Heart right ventricle (tissue), 16 donors: ENCODE results near the gene PIGT. TPM values are rescaled to one million over a fixed set of nuclear protein-coding genes. Genes with fewer than 3 reads are reported as not detected.

Experiments used
- ATAC-seq, 8 donors: fragments of 200-7000 bp; cut with Tn5 transposase; one replicate each; pipeline ENCODE4 v1.9.1; 2020; ENCODE audit warnings: mild to moderate bottlenecking in 8 of 8, moderate library complexity in 8 of 8, moderate number of reproducible peaks in 1 of 8
- DNase-seq, 2 donors: peaks; one replicate each; pipeline ENCODE4 v3.0.0-alpha.2; 2020
- H3K27ac ChIP-seq, 10 donors: fragments of 200-600 bp; sonication (generic) in 2 of 10; one replicate each; pipeline versions ENCODE4 v1.5.0 to v1.8.0; 2020 to 2022; ENCODE audit warnings: mild to moderate bottlenecking in 3 of 10
- H3K27me3 ChIP-seq, 7 donors: fragments of 200-600 bp; one replicate each; pipeline ENCODE4 v1.8.0; 2021 to 2022; ENCODE audit warnings: mild to moderate bottlenecking in 2 of 7
- H3K36me3 ChIP-seq, 9 donors: fragments of 200-600 bp; sonication (generic) in 1 of 9; one replicate each; pipeline versions ENCODE4 v1.5.0 to v1.8.0; 2020 to 2022; ENCODE audit warnings: mild to moderate bottlenecking in 2 of 9
- H3K4me1 ChIP-seq, 9 donors: fragments of 200-600 bp; sonication (generic) in 1 of 9; one replicate each; pipeline versions ENCODE4 v1.5.0 to v1.8.0; 2020 to 2022; ENCODE audit warnings: mild to moderate bottlenecking in 4 of 9
- H3K4me3 ChIP-seq, 10 donors: fragments of 200-600 bp; sonication (generic) in 2 of 10; one replicate each; pipeline versions ENCODE4 v1.5.0 to v1.8.0; 2020 to 2022; ENCODE audit warnings: mild to moderate bottlenecking in 7 of 10, moderate library complexity in 2 of 10
- H3K9me3 ChIP-seq, 11 donors: fragments of 200-600 bp in 10 of 11; sonication (generic) in 2 of 11; one replicate each; pipeline versions ENCODE4 v1.5.0 to v1.8.0; 2013 to 2022; ENCODE audit warnings: mild to moderate bottlenecking in 2 of 11, control low read depth in 1 of 11, moderate library complexity in 1 of 11
- WGBS, 2 donors: extraction: QIAGEN DNeasy Blood & Tissue Kit; methylation state at CpG; one replicate each; pipeline ENCODE4 v1.1.7; 2013; ENCODE audit warnings: inconsistent platforms in 1 of 2; 5-methylcytosine and 5-hydroxymethylcytosine counted together
- intact Hi-C, 10 donors: fragments of 100-400 bp; cut with DNase I; formaldehyde crosslinking; loops; one replicate each; pipeline versions ENCODE4 v1.11.1 to v1.14.2; 2022
- polyA plus RNA-seq, 2 donors: library from polyadenylated mRNA; stranded (reverse); fragments of 200-250 nt; gene quantifications; one replicate each; pipeline ENCODE4 v1.2.3, GENCODE V29; 2013
- total RNA-seq, 10 donors: library from RNA; stranded (reverse); fragmentation: NEBNext Ultra II Directional in 3 of 10; extraction: Animal tissue kit (Norgen Biotek cat#: 25700) in 3 of 10; gene quantifications; one replicate each; pipeline versions ENCODE4 v1.2.1 to v1.2.4, GENCODE V29; 2021 to 2023
- TF ChIP-seq, protein P1 (sequence below), 9 donors: fragments of 200-600 bp; sonication (generic) in 2 of 9; IDR thresholded peaks; one replicate each; pipeline versions ENCODE4 v1.5.0 to v1.8.0; 2021 to 2022; ENCODE audit warnings: antibody characterized with exemption in 9 of 9, mild to moderate bottlenecking in 5 of 9, moderate library complexity in 1 of 9
- donor health status: Arrhythmogenic right ventricular cardiomyopathy.
- donor health status: ischemic (EF 13 %, LVEDD 7.1; RV severe dilation, severe dysfunction).
- donor health status: healthy with polysubstance abuse.
- donor health status: DM: no; HTN: yes; CAD: no.
- donor health status: DM: no; HTN: no; CAD: no.
- donor health status: ischemic (EF 25% LVEDD 6.9; RV normal size, moderate dysfunction).
- donor health status: ischemic (EF 25% LVEDD 5.7; RV mildly dilated, moderate dysfunction).
- donor health status: healthy.
- donor health status: DM: yes; HTN: yes; CAD: no.
- donor health status: Ischemic cardiomyopathy.
- donor health status: ischemic (EF 35%, LVEDD 5.7; RV mildly dilated, moderate dysfunction).
- donor health status: nonischemic (EF 11% LVEDD 7.7; RV severe dilation, severe dysfunction).
- donor health status: DM: yes; HTN: yes; CAD: no.
- donor health status: PGD.
- donor health status: ischemic (EF 29% LVEDD 5.4; RV normal size, mild dysfunction).
- donor health status: nonischemic (EF 23%, LVEDD 6.1; RV moderate dilation, normal function).

Gene PIGT
- total and polyA plus RNA-seq, 12 donors = 72.9 to 221 (median 144) TPM

DNA sequence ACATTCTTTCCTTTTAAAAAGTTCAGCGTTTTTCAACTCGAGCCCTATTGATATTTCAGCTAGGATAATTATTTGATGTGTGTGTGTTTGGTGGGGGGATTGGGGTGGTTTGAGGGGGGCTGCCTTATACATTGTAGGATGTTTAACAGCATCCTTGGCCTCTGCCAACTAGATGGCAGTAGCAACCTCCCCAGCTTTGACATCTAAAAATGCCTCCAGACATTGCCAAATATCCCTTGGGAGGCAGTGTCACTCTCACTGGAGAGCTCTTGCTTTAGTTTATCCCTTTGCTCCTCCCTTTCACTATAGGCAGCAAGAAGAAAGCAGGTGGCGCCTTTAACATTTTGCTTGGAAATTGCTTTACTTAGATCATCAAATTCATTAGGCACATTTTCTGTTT lies 23.2 kb upstream of the PIGT start:
- Histone ChIP-seq H3K27ac (no peak overlapping the region), H3K4me3 (no peak overlapping the region), H3K36me3 (peaks cover 0 to 3% (median 0%) of the 10 kb centered on the region in 9 donors), H3K27me3 (no peaks in the 10 kb centered on the region), H3K4me1 (no peaks in the 10 kb centered on the region), H3K9me3 (peaks cover 0 to 2% (median 0%) of the 10 kb centered on the region in 11 donors)
- intact Hi-C loops = no loop called here
- DNase-seq (no peak), ATAC-seq (peak in 1 of 8 donors; percentile 52)
- 81 to 83% methylated on average over 3 of the region's 3 CpGs for WGBS, 2 donors
- TF ChIP-seq, protein P1, sequence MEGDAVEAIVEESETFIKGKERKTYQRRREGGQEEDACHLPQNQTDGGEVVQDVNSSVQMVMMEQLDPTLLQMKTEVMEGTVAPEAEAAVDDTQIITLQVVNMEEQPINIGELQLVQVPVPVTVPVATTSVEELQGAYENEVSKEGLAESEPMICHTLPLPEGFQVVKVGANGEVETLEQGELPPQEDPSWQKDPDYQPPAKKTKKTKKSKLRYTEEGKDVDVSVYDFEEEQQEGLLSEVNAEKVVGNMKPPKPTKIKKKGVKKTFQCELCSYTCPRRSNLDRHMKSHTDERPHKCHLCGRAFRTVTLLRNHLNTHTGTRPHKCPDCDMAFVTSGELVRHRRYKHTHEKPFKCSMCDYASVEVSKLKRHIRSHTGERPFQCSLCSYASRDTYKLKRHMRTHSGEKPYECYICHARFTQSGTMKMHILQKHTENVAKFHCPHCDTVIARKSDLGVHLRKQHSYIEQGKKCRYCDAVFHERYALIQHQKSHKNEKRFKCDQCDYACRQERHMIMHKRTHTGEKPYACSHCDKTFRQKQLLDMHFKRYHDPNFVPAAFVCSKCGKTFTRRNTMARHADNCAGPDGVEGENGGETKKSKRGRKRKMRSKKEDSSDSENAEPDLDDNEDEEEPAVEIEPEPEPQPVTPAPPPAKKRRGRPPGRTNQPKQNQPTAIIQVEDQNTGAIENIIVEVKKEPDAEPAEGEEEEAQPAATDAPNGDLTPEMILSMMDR (IDR thresholded peaks at IDR 0.05) = peak in 4 of 9 donors; percentile 16 to 37 (median 21)

GRCh38 chr20:45394221-45395113 lies 21.5 kb upstream of the PIGT start:
- H3K9me3 ChIP-seq = peaks cover 0 to 6% (median 0%) of the 10 kb centered on the region in 11 donors
- intact Hi-C loops = no loop called here
- DNase-seq = no peak
- no peaks in the 10 kb centered on the region for H3K27me3 ChIP-seq
- no peaks in the 10 kb centered on the region for H3K4me1 ChIP-seq
- no peak for ATAC-seq
- H3K36me3 ChIP-seq = peaks cover 0 to 3% (median 0%) of the 10 kb centered on the region in 9 donors
- no peak overlapping the region for H3K4me3 ChIP-seq
- TF ChIP-seq, protein P1 (IDR thresholded peaks at IDR 0.05) = no peak
- H3K27ac ChIP-seq = no peak overlapping the region
- WGBS, 2 donors = 84 to 87% methylated on average over 21 of the region's 21 CpGs

DNA sequence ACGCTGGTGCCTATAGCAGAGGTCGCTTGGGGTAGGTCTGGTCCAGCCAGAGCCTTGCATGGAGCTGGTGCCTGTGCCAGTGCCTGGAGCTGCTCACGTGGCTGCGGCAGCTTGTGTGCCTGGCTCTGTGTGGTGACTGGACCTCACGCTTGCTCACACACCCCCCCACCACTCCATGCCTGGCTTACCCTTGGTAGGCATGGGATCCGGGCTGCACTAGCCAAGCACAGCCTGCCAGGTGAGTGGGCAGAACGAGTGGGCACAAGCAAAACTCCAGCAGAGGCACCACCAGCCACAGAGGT lies 20.9 kb upstream of the PIGT start:
- TF ChIP-seq, protein P1 (IDR thresholded peaks at IDR 0.05) = no peak
- no peak overlapping the region for H3K27ac ChIP-seq
- no peak overlapping the region for H3K4me3 ChIP-seq
- H3K27me3 ChIP-seq = no peaks in the 10 kb centered on the region
- intact Hi-C loops = no loop called here
- H3K4me1 ChIP-seq = no peaks in the 10 kb centered on the region
- peaks cover 0 to 3% (median 0%) of the 10 kb centered on the region in 9 donors for H3K36me3 ChIP-seq
- H3K9me3 ChIP-seq = peaks cover 0 to 8% (median 0%) of the 10 kb centered on the region in 11 donors
- ATAC-seq = no peak
- 94% methylated on average over 7 of the region's 7 CpGs for WGBS, 2 donors
- no peak for DNase-seq

GRCh38 chr20:45399018-45399417 lies 16.9 kb upstream of the PIGT start:
- no peaks in the 10 kb centered on the region for H3K4me1 ChIP-seq
- ATAC-seq (no peak), DNase-seq (no peak)
- no peak overlapping the region for H3K4me3 ChIP-seq
- 96 to 100% methylated on average over 1 of the region's 1 CpG for WGBS, 2 donors
- H3K27ac ChIP-seq = no peak overlapping the region
- intact Hi-C loops = no loop called here
- H3K9me3 ChIP-seq = peaks cover 0 to 26% (median 8%) of the 10 kb centered on the region in 11 donors
- peaks cover 0 to 3% (median 0%) of the 10 kb centered on the region in 9 donors for H3K36me3 ChIP-seq
- no peaks in the 10 kb centered on the region for H3K27me3 ChIP-seq
- TF ChIP-seq, protein P1 (IDR thresholded peaks at IDR 0.05) = no peak
